GM19043 (cell line): ENCODE results near the gene STYXL1.
A peak's percentile ranks its signal among the peaks of the same experiment; 100 is the strongest.
"Not testable (repeated sequence)": the region's sequence is repeated elsewhere in the genome, so short reads cannot be mapped to it uniquely, and the experiment has no call there.

Experiments
- ATAC-seq: cut with Tn5 transposase; IDR thresholded peaks from one replicate; pipeline ENCODE4 v1.9.1; 2021; ENCODE audit warnings: low read depth; ENCODE audit not compliant: unreplicated experiment

The STYXL1 gene

GRCh38 chr7:76047811-76048667 lies at the start of gene STYXL1, which contains the start of gene MDH2:
Gene STYXL1 (minus strand): TSS chr7:76048000. CDS start chr7:76030523, 17,477 bp downstream.
Gene MDH2 (plus strand): TSS chr7:76048106. CDS start chr7:76048161, 55 bp downstream.
- peak; percentile 93 for ATAC-seq

- no peak for ATAC-seq
Observed at GRCh38 chr7:76095908-76096307, 48.1 kb upstream of the STYXL1 start.

- not testable (repeated sequence) for ATAC-seq
Observed at GRCh38 chr7:76094326-76094725, 46.5 kb upstream of the STYXL1 start.

- ATAC-seq = not testable (repeated sequence)
Observed at GRCh38 chr7:76093531-76093930, 45.7 kb upstream of the STYXL1 start.

- ATAC-seq = no peak
Observed at GRCh38 chr7:76091506-76091905, 43.7 kb upstream of the STYXL1 start.

GRCh38 chr7:76089865-76090475 lies 42.2 kb upstream of the STYXL1 start:
- no peak for ATAC-seq

- ATAC-seq = not testable (repeated sequence)
Observed at GRCh38 chr7:76087362-76087791, 39.6 kb upstream of the STYXL1 start.

GRCh38 chr7:76086070-76086469 lies 38.3 kb upstream of the STYXL1 start:
- ATAC-seq = no peak

GRCh38 chr7:76084115-76084514 lies 36.3 kb upstream of the STYXL1 start:
- not testable (repeated sequence) for ATAC-seq

GRCh38 chr7:76080204-76080603 lies 32.4 kb upstream of the STYXL1 start:
- ATAC-seq = no peak

- ATAC-seq = no peak
Observed at GRCh38 chr7:76077435-76077834, 29.6 kb upstream of the STYXL1 start.

GRCh38 chr7:76076995-76077394 lies 29.2 kb upstream of the STYXL1 start:
- no peak for ATAC-seq

- ATAC-seq = no peak
Observed at GRCh38 chr7:76074972-76075370, 27.2 kb upstream of the STYXL1 start.

- no peak for ATAC-seq
Observed at GRCh38 chr7:76074306-76074971, 26.6 kb upstream of the STYXL1 start.

GRCh38 chr7:76073335-76073990 lies 25.7 kb upstream of the STYXL1 start:
- ATAC-seq = no peak

GRCh38 chr7:76072243-76073148 lies 24.7 kb upstream of the STYXL1 start:
- ATAC-seq = no peak

GRCh38 chr7:76071316-76072242 lies 23.8 kb upstream of the STYXL1 start:
- ATAC-seq = no peak

- no peak for ATAC-seq
Observed at GRCh38 chr7:76069238-76069638, 21.4 kb upstream of the STYXL1 start.
